HG02642 (cell line): ENCODE data around the gene DOCK1.

Source experiments
- ATAC-seq: cut with Tn5 transposase; IDR thresholded peaks from one replicate; pipeline ENCODE4 v1.9.1; 2021; ENCODE audit warnings: mild to moderate bottlenecking; ENCODE audit not compliant: unreplicated experiment, poor library complexity

Gene DOCK1

DNA sequence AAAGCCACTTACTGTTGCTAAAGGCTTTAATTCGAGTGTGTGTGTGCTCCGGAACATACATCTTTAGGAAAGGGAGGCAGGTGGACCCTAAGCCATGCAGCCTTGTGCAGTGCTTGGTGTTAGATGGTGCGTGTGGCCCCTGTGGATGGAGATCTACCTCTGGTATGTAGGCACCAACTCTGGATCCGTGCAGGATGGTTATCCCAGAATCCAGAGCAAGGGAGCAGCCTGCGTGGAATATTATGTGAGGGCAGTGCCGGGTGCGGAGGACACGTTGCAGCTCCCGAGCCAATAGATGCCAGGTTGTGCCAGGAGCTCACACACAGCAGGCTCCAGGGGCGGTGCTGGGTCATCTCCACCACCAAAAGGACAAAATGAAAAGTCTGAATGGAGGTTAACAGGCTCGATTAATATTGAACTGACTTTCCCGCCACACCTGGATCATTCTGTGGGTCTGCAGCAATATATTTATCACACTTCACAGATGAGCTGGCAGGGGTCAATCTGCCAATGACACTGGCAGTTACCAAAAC, 500.9 kb downstream of the DOCK1 start:
- no peak for ATAC-seq

DNA sequence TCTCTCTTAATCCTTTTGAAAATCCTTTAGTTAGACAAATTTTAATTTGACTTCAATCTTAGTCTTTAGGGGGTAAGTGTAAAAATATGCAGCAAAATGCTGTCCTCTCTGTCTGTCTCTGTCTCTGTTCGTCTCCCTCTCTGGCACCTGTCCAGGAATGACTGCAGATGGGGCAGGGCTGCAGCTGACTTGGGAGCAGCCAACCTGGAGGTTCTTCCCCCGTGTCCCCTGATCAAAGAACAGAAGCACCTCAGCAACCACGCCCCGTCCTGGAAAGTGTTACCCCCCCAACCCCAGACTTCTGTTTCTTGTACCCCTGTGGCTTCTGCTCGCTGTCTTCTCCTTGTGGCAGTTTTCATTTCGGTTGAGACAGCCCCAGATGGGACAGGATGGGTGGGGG, 502.3 kb downstream of the DOCK1 start:
- no peak for ATAC-seq

DNA sequence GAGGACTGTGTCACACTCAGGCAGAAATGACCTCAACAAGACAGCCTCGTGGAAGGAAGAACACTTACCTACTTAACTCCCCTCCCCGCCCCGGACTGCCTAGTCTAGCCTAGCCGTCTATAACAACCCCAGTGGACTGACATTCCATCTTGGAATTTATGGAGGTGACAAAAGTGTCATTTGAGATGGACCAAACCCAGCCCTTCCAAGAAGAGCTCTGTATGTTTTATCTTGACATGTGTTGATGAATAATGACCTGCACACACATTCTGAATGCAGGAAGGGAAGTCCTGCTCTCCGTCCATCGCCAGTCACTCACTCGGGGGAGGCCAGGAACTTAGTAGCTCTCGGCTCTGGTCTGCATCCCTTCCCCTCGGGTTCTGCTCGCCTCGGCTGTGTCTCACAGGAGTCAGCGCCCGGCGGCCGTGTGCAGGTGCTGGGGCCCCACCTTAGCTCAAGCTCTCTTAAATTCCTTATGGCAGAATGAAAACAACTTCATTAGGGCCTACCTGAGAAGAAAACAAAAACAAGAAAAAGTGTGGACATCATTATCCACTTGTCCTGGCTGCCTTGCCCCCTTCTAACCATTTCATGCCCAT, 503.0 kb downstream of the DOCK1 start:
- ATAC-seq: no peak

DNA sequence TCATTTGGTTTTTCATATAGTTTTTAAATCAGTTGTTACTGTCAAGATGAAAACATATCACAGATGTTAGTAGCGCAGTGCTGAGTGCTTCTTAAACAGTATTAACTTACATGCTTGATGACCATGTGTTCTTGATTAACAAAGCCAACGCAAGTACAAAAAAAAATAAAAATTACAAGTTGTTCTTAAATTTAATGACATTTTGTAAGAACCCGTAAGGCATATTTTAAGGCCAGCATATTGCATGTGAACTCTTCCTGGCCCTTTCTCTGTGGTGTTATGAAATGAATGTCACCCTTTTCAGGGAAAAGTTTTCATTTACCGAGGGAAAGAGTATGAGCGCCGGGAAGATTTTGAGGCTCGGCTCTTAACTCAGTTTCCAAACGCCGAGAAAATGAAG, 503.5 kb downstream of the DOCK1 start:
- no peak for ATAC-seq

DNA sequence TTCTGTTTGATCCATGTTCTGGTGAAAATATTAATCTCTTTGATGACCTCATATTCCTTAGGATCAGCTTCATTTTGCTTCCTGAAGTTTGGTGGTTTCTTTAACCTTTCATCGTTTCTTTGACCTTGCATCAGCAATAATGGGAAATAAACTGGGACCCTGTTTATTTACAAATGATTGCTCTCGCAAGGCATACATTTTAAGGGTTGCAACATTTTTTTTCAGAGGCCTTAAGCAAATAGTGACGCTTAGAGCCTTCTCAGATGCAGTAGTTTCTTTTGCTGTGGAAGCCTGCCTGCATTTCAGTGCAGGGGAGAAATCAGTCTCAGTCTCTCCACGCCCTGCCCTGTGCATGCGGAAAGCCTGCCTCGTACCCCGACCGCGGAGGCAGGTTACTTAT, 504.8 kb downstream of the DOCK1 start:
- no peak for ATAC-seq

DNA sequence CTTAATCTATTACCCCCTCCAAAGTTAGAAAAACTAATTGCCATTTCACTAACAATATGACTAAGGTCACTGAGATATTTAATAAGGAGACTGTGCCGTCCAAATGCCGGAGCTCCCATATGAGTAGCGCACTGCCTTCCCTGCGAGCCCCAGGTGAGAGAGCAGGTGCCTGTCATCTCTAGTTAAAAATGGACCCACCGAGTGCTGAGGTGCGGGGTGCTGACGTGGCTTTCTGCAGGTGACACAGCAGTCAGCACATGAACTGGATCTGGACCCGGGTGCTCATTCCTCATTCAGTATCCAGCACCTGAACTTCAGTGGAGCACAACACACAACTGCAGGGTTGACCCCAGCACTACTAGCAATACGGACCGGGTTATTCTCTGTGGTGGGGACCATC, 505.8 kb downstream of the DOCK1 start:
- no peak for ATAC-seq

DNA sequence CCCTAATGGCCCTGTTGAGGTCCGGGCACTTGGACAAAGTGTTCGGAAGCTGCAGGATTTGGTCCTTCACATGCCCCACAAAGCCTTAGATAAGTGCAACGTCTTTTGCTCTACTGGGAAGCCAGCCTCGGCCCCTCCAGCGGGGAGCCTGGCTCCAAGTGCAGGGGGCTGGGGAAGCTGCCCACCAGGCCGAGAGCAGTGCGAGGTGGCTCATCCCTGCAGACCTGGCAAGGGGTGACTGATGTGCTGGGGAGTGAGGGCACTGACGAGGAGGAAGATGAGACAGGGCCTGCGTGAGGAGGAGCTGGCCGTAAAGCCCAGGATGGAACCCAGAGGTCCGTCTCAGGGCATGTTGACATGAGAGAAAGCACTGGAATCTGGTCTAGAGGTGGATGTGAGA, 508.1 kb downstream of the DOCK1 start:
- ATAC-seq: no peak

DNA sequence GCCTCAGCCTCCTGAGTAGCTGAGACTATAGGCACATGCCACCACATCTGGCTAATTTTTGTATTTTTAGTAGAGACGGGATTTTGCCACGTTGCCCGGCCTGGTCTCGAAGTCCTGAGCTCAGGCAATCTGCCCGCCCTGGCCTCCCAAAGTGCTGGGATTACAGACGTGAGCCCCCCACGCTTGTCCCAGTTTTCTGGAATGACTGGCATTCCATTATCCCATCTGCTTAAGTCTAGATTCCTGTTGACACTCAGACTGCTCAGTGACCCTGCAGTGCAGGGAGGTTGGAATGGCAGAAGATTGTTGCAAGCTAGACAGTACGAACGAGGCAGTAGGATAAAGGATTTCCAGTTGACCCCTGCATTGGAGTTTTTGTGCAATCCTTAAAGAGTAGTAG, 508.8 kb downstream of the DOCK1 start:
- no peak for ATAC-seq

DNA sequence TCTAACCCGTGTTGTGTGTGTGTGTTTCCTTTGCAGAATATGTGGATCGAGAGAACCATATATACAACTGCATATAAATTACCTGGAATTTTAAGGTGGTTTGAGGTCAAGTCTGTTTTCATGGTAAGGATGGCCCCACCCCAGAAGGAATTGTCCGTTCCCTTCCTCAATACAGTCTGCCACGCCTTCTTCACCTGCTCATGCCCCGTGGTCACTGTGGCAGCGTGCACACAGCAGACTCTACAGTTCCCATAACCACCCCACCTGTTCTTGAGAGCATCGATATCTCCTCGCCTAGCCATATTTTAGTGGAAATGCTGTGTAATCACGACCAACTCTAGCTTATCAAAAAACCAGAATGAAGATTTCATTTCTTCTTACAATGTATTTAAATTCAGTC, 509.9 kb downstream of the DOCK1 start:
- no peak for ATAC-seq

DNA sequence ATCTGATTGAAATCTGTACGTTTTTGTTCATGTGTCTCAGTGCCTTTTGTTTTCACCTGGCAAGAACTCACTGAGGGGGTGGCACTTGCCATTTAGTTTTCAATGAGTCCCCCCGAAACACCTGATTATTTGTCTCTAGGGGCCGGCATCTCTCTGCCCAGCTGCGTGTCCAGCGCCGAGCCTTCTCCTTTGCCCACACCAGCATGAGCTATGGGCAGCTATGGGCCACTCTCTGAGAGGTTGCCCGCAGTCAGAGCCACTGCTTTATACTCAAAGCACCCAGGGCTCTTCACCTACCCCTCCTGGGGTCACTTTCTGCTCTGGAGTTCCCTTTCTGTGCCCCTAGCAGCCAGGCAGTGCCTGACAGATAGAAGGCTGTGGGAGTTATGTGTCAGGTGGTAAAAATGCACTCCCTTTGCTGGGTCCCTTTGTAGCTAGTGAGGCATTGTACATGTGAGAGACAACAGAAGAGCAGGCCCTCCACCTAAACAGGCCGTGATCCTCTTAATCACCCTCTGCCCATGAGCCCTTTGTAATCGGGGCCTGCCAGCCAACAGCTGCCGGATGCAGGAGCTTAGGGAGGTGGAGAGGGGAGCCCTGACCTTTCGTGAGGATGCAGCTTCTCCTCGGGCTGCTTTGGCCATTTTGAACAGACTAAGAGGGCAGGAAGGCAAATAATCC, 510.8 kb downstream of the DOCK1 start:
- ATAC-seq: no peak

DNA sequence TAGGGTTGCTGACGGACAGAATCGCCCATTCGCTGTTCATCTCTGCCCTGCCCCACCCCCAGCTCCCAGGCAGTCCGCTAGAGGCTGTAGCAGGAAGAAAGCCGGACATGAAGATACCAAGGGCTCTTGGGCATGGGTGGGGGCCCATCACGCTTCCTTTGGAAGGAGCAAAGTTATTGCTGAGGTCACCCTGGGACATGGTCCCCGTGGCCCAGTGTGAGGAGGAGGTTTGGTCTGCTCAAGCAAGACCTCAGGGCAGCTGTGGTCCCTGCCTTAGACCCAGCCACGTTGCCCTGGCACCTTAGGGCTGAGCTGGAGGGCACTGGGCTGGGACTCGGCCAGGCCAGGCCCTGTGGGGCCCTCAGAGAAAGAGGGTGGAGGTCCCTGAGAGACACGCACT, 511.8 kb downstream of the DOCK1 start:
- ATAC-seq: no peak

DNA sequence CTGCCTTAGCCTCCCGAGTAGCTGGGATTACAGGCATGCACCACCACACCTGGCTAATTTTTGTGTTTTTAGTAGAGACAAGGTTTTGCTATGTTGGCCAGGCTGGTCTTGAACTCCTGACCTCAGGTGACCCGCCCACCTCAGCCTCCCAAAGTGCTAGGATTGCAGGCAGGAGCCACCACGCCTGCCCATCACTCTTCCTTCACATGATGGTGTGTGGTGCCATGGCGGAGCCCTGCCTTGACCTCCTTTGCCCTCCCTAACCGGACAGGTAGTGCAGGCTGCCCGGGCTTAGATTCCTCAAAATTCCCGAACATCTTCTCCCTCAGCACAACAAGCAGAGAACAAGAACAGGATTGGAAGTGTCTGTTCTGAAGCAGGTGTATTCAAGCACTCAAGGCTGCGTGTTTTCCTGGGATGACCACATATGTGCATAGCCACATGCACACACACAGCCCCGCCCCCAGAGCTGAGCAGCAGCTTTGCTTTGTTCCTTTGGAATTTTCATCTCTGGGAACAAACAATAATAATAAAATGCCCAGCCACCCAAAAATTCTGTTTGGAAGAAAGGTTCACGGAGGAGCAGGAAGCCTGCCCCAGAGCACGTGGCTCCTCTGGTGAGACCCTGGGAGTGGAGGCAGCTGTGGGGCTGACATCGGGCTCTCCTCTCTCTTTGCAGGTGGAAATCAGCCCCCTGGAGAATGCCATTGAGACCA, 512.6 kb downstream of the DOCK1 start:
- ATAC-seq: no peak

DNA sequence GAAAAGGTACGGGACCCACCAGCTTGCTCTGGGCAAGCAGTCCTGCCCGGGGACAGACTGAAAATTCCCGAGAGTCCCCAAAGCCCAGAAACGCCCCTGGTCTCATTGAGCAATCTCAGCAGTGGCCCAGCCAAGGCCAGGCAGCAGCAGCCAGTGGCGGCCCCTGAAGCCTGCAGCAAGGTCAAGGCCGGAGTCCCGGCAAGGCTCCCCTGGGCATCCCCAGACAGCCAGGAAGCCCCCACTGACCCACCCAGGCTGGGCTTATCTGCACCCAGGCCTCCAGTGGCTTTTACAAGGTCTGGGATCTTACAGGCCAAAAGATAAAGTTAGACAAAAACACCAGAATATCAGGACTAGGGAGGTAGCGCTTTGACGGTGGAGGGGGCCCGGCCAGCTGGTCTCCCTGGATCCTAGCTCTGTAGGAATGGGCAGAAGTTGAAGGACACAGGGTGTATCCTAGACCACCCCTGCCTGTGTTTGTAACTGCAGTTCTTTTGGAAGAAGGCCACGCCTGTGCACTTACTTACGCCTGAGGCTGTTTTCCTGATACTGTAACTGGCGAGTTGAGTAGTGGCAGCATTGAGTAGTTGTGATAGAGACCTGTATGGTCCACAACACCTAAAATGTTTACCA, 513.4 kb downstream of the DOCK1 start:
- no peak for ATAC-seq

DNA sequence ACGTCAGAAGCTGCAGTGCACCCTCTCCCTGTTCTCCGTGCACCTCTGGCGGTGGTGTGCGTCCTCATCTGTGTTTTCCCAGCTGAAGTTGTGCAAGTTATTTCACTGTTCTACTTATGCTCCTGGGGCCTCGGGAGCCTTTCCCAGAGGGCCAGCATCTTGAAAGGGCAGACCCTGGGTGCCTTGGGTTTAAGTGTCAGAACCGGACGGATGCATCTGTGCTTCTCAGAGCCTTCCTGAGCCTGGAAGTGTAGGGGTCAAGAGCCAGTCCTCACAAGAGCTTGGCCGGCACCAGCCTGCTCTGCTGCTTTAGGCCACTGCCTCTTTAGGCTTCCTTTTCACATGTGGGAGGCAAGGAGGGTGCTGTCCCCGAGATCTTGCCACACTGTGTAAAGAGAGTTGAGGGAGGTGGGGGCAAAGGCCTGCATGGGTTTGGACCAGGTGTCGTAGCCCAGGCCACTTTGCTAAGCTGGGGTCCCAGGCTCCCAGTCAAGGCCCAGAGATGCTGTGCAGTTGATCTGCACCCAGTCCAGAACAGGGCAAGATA, 515.0 kb downstream of the DOCK1 start:
- ATAC-seq: no peak

DNA sequence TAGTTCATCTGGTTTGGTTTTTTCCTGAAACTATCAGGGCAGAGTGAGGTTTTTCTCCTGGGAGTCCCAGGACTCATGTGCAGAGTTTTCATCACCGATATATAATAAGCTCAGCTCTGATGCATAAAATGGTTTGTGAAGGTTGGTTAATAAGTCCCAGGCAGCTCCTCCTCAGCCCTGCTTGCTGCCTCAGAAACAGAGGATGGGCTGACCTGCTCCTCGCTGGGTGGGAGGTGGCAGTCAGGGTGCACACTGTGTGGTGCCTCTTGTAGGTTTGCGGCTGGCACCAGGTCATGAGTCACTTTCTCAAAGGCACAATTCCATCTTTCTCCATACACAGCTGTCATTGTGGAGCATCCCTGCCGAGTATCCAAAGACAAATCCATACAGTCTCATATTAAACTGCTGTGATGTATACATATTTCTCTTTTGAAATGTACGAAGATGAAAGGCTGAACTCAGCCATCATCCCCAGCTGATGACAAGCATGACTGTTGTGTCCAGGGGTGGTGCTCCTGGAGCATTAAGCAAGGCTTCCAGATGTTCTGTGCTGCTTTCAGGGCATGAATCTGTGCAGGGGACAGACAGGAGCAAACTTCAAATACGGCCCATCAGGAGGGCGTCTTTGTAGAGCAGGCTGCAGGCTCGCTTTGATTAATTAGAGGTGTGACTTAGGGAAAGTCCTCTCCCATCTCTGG, 518.1 kb downstream of the DOCK1 start:
- no peak for ATAC-seq

DNA sequence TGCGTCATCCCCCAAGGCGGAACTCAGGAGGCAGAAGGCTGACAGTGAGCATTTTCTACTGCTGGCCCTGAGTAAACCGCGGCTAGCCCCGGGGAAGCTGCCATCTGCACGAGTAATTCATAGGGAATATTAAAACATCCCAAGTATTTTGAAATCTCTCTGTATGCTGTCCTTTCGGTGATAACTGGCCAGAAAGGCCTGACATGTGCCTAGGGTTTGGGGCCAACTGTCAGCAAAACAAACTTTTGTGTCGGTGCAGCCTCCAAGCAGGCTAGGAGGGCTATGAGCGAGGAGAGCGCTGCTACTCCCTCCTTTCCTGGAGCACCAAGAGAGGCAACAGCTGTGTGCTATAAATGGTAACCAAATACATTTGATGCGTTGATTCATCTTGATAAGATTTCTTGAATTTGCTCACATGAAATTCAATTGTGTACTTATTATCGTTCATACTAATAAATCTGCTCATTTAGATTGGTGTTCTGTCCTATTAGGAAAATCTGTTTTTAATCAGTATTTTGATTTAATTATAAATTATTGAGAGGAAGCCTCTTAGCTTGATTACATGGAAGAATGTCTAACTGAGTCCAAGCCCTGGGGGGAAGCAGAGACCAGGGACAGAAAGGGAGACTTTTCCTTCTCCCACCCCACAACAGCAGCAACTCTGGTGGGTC, 519.5 kb downstream of the DOCK1 start:
- ATAC-seq: no peak

DNA sequence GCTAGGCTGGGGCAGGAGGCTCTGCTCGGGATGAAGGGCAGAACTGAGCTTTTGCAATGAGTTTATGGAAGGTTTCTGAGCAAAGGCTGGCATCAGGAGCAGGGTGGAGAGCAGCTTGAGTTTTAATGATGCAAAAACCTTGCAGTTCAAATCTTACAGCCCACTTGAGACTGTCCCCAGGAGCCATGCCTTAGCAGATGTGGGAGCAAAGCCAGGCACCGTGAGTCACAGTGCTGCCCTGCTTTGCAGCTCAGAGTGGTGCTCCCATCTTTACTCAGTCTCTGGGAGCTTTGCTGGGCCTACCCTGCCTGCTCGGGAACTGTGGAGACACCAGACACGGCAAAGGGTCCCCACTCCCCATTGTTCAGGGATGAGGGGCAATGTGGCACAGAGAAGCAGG, 521.5 kb downstream of the DOCK1 start:
- ATAC-seq: no peak

DNA sequence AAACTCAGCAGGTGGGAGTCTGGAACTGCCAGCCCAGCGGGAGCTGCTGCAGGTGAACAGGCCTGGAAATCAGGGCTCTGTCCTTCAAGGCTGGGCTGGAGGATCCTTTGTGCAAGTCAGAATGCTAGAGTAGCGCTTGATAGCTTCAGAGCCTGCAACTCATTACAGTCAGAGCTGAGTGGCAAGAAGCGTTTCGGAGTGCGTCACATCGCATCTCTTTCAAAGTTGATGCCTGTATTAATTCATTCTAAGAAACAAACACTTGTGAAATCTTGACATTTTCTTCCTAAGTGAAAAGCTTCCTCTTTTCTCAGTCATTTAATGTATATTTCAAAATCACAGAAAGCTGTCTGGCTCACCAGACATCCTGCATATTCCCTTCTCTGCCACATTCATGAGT, 522.7 kb downstream of the DOCK1 start:
- no peak for ATAC-seq

DNA sequence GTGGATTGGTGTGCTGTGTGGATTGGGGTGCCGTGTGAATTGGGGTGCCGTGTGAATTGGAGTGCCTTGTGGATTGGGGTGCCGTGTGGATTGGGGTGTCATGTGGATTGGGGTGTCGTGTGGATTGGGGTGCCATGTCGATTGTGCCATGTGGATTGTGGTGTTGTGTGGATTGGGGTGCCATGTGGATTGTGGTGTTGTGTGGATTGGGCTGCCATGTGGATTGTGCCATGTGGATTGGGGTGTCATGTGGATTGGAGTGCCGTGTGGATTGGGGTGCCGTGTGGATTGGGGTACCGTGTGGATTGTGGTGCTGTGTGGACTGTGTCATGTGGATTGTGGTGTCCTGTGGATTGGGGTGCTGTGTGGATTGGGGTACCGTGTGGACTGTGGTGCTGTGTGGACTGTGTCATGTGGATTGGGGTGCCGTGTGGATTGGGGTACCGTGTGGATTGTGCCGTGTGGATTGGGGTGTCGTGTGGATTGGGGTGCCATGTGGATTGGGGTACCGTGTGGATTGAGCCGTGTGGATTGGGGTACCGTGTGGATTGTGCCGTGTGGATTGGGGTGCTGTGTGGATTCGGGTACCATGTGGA, 523.3 kb downstream of the DOCK1 start:
- ATAC-seq: no peak
